SK-N-SH (cell line): ENCODE measurements around the gene LRRC73. TPM values are rescaled to one million over a fixed set of nuclear protein-coding genes. Genes with fewer than 3 reads are reported as not detected.
A peak's percentile ranks its signal among the peaks of the same experiment; 100 is the strongest.

ENCODE experiments used
- CTCF ChIA-PET: fragments of 300-600, 350-600 bp; formaldehyde crosslinking; extraction: SDS; loops from one replicate; lab custom pipeline; 2021; lab: Yijun Ruan, JAX
- POLR2A ChIA-PET: fragments of 350-600 bp; sonication (Branson Sonifier 250); formaldehyde crosslinking; extraction: SDS; loops from one replicate; lab custom pipeline; 2020; ENCODE audit warnings: antibody characterized with exemption, inconsistent platforms; lab: Yijun Ruan, JAX
- DNase-seq: peaks from one replicate; pipeline ENCODE4 v3.0.0; 2012
- H2AFZ ChIP-seq: fragments of 200-600 bp; sonication (generic); 2 replicates; pipeline ENCODE4 v1.8.1; 2016; ENCODE audit warnings: antibody characterized with exemption, mild to moderate bottlenecking, low read depth
- H3F3A ChIP-seq: fragments of 200-600 bp; sonication (generic); replicated peaks from 2 replicates; pipeline ENCODE3; 2016; ENCODE audit warnings: antibody characterized with exemption, mild to moderate bottlenecking; ENCODE audit not compliant: insufficient read depth
- H3K27ac ChIP-seq, 2 experiments: fragments of 200-500 bp in 1 of 2; fragments of 200-600 bp in 1 of 2; sonication (Bioruptor generic) in 1 of 2; sonication (generic), shearing (Covaris generic) in 1 of 2; 2 replicates each; pipeline versions ENCODE4 v1.5.1 to v1.6.1; 2014 to 2016; ENCODE audit warnings: low read depth in 2 of 2, inconsistent platforms in 1 of 2, low read length in 1 of 2, mild to moderate bottlenecking in 1 of 2, mixed read lengths in 1 of 2
- H3K27me3 ChIP-seq: fragments of 200-600 bp; sonication (generic), shearing (Covaris generic); 2 replicates; pipeline ENCODE4 v1.6.1; 2016; ENCODE audit warnings: mixed run types; ENCODE audit not compliant: insufficient read depth
- H3K36me3 ChIP-seq, 2 experiments: fragments of 200-500 bp in 1 of 2; fragments of 200-600 bp in 1 of 2; sonication (Bioruptor generic) in 1 of 2; sonication (generic) in 1 of 2; replicated peaks in 1 of 2; 2 replicates each; pipeline versions ENCODE3 to v1.5.1; 2014 to 2016; ENCODE audit warnings: low read length in 1 of 2, mild to moderate bottlenecking in 1 of 2; ENCODE audit not compliant: insufficient read depth in 2 of 2, control insufficient read depth in 1 of 2
- H3K4me1 ChIP-seq, 2 experiments: fragments of 200-500 bp in 1 of 2; fragments of 200-600 bp in 1 of 2; sonication (Bioruptor generic) in 1 of 2; sonication (generic), shearing (Covaris generic) in 1 of 2; 2 replicates each; pipeline versions ENCODE4 v1.5.1 to v1.6.1; 2014 to 2016; ENCODE audit warnings: low read depth in 1 of 2, low read length in 1 of 2, mixed run types in 1 of 2; ENCODE audit not compliant: insufficient read depth in 2 of 2, control insufficient read depth in 1 of 2
- H3K4me2 ChIP-seq: fragments of 200-600 bp; sonication (generic), shearing (Covaris generic); 2 replicates; pipeline ENCODE4 v1.6.1; 2017; ENCODE audit warnings: mixed run types
- H3K4me3 ChIP-seq, 2 experiments: fragments of 200-500 bp in 1 of 2; fragments of 200-600 bp in 1 of 2; sonication (Bioruptor generic) in 1 of 2; sonication (generic), shearing (Covaris generic) in 1 of 2; 2 replicates each; pipeline versions ENCODE4 v1.5.1 to v1.8.1; 2014 to 2016; ENCODE audit warnings: low read depth in 2 of 2, inconsistent platforms in 1 of 2, low read length in 1 of 2, mild to moderate bottlenecking in 1 of 2, mixed read lengths in 1 of 2, moderate library complexity in 1 of 2
- H3K79me2 ChIP-seq: fragments of 200-600 bp; sonication (generic); 2 replicates; pipeline ENCODE4 v1.8.1; 2017; ENCODE audit warnings: mild to moderate bottlenecking; ENCODE audit not compliant: insufficient read depth
- H3K9ac ChIP-seq: fragments of 200-600 bp; sonication (generic); 2 replicates; pipeline ENCODE4 v1.6.1; 2017; ENCODE audit warnings: mixed run types
- H3K9me2 ChIP-seq: fragments of 200-600 bp; sonication (generic); 2 replicates; pipeline ENCODE4 v1.6.1; 2017; ENCODE audit warnings: mixed run types
- H3K9me3 ChIP-seq: fragments of 200-600 bp; sonication (generic); 2 replicates; pipeline ENCODE4 v1.6.1; 2017; ENCODE audit warnings: mixed run types, mild to moderate bottlenecking, moderate library complexity
- H4K20me1 ChIP-seq: fragments of 200-600 bp; sonication (generic); 2 replicates; pipeline ENCODE4 v1.6.1; 2017; ENCODE audit warnings: mild to moderate bottlenecking, mixed run types; ENCODE audit not compliant: insufficient read depth
- CHD2 ChIP-seq: fragments of 150-350 bp; IDR thresholded peaks from 2 replicates; pipeline ENCODE4 v1.6.1; 2018; ENCODE audit warnings: low read length; ENCODE audit not compliant: partially characterized antibody
- ELF1 ChIP-seq: IDR thresholded peaks from 2 replicates; pipeline ENCODE4 v1.4.0; 2012
- FOXJ3 ChIP-seq: sonication (generic); formaldehyde crosslinking; IDR thresholded peaks from 2 replicates; pipeline ENCODE4 v1.5.1; 2020; ENCODE audit warnings: mild to moderate bottlenecking, missing genetic modification reagents
- GATA2 ChIP-seq: sonication (generic); formaldehyde crosslinking; IDR thresholded peaks from 2 replicates; pipeline ENCODE4 v1.5.0; 2020; ENCODE audit warnings: mild to moderate bottlenecking, missing genetic modification reagents
- JUND ChIP-seq: IDR thresholded peaks from 2 replicates; pipeline ENCODE4 v1.4.0; 2012
- MEF2A ChIP-seq: IDR thresholded peaks from 2 replicates; pipeline ENCODE4 v1.4.0; 2012; ENCODE audit warnings: low read depth, borderline replicate concordance
- MXI1 ChIP-seq: IDR thresholded peaks from 2 replicates; pipeline ENCODE4 v1.6.1; 2012; ENCODE audit warnings: mild to moderate bottlenecking, low read depth, low read length, improper control_type of control experiment
- NFIC ChIP-seq: IDR thresholded peaks from 2 replicates; pipeline ENCODE4 v1.4.0; 2012; ENCODE audit warnings: borderline replicate concordance
- NRF1 ChIP-seq: IDR thresholded peaks from 2 replicates; pipeline ENCODE4 v1.6.1; 2012; ENCODE audit warnings: low read depth, mild to moderate bottlenecking, low read length
- RAD21 ChIP-seq: IDR thresholded peaks from 2 replicates; pipeline ENCODE4 v1.6.1; 2012; ENCODE audit warnings: mild to moderate bottlenecking, low read length
- RCOR1 ChIP-seq: fragments of 150-350 bp; IDR thresholded peaks from 2 replicates; pipeline ENCODE4 v1.6.1; 2017; ENCODE audit warnings: antibody characterized with exemption, low read length
- REST ChIP-seq: IDR thresholded peaks from 2 replicates; pipeline ENCODE4 v1.6.1; 2012; ENCODE audit warnings: mild to moderate bottlenecking, low read depth, low read length, moderate library complexity
- RXRA ChIP-seq: IDR thresholded peaks from 2 replicates; pipeline ENCODE4 v1.4.0; 2012; ENCODE audit warnings: low read depth, mild to moderate bottlenecking, borderline replicate concordance
- SIN3A ChIP-seq: IDR thresholded peaks from 2 replicates; pipeline ENCODE4 v1.6.1; 2012; ENCODE audit warnings: low read depth, mild to moderate bottlenecking, low read length, moderate library complexity, borderline replicate concordance
- SMC3 ChIP-seq: IDR thresholded peaks from 2 replicates; pipeline ENCODE4 v1.6.1; 2012; ENCODE audit warnings: low read depth, low read length, improper control_type of control experiment
- TAF1 ChIP-seq: IDR thresholded peaks from 2 replicates; pipeline ENCODE4 v1.6.1; 2012; ENCODE audit warnings: low read depth, mild to moderate bottlenecking, low read length, moderate library complexity, borderline replicate concordance
- TCF12 ChIP-seq: IDR thresholded peaks from 2 replicates; pipeline ENCODE4 v1.4.0; 2012
- YY1 ChIP-seq: IDR thresholded peaks from 2 replicates; pipeline ENCODE4 v1.4.0; 2012; ENCODE audit warnings: low read depth, mild to moderate bottlenecking
- WGBS: methylation state at CpG from one replicate; pipeline ENCODE4 v1.1.6; 2017; ENCODE audit warnings: low lambda C conversion rate; 5-methylcytosine and 5-hydroxymethylcytosine counted together
- polyA plus RNA-seq, 3 experiments: library from polyadenylated mRNA; depleted of rRNA; stranded (reverse); fragments of >200 nt; gene quantifications; 2 replicates each; pipeline ENCODE4 v1.2.3, GENCODE V29; 2012
- TF ChIP-seq, protein P1 (sequence below): fragments of 150-350 bp; IDR thresholded peaks from 2 replicates; pipeline ENCODE4 v1.6.1; 2017; ENCODE audit warnings: antibody characterized with exemption, low read length, low read depth, borderline replicate concordance
- TF ChIP-seq, protein P2 (sequence below): IDR thresholded peaks from 2 replicates; pipeline ENCODE4 v1.4.0; 2012; ENCODE audit warnings: low read depth, borderline replicate concordance
- TF ChIP-seq, protein P3 (sequence below): fragments of 150-350 bp; IDR thresholded peaks from 2 replicates; pipeline ENCODE4 v1.6.1; 2016; ENCODE audit warnings: mild to moderate bottlenecking, low read depth, low read length
- TF ChIP-seq, protein P4 (sequence below): IDR thresholded peaks from 2 replicates; pipeline ENCODE4; 2012

Gene LRRC73
- polyA plus RNA-seq, 1 of the 3 experiments (the other 2 are of a cell fraction): 0.89 TPM

DNA sequence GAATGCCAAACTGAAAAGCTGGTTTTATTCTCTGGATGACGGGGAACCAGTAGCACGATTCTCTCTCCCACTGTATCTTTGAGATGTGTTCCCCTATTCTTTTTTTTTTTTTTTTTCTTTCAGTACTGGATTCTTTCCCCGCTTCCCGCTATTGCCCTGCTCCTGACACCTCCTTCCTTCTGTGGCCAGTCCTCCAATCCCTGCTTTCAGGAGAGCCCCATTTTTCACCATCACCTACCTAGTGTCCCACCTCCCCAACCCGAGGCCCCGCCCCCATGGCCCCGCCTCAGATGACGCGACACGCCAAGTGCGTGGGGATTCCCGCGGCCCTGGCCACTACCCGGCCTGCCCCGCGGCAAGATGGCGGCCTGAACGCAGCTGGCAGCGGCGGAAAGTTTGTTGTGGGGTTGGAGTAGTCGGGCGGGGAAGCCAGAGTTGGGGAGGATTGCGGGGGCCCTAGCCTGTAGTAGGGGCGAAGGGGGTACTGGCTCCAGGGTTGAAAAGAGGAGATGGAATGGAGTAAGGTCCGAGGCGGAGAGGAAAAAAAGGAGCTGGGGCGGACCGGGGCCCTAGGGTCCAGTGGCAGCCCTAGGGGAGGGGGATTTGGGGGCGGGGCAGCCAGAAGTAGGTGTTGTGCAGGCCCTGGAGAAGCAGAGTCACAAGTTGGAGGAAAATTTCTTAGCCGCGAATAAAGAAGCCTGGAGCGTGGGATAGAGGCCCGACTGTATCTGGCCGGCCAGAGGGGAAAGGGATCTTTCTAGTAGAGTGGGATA lies 32.7 kb downstream of the LRRC73 start, which contains the start of gene TJAP1:
TJAP1 (plus strand) TSS at position 336 of the 773 bp plus-strand sequence. CDS start 21,432 bp downstream, outside the sequence.
- H2AFZ ChIP-seq: peak within 1 kb of the TSS; percentile 92
- CTCF ChIA-PET: interaction anchor here (1.1 to 3.9 kb wide), 8 partner anchors 10 to 29 kb away, joined by 3 to 23 read pairs (median 4); partner anchors contain the start of gene DLK2
- H4K20me1 ChIP-seq: no peaks in the 10 kb centered on the region
- peak within 1 kb of the TSS; percentile 77 for H3K4me2 ChIP-seq
- H3K36me3 ChIP-seq: peaks cover 0 to 2% of the 10 kb centered on the region in 2 experiments
- H3K9ac ChIP-seq: peak within 1 kb of the TSS; percentile 79
- no peaks in the 10 kb centered on the region for H3K9me2 ChIP-seq
- H3K27ac ChIP-seq: peak within 1 kb of the TSS; percentile 40 to 65; a peak in 3 of 4 replicates
- H3K4me1 ChIP-seq: peaks cover 10 to 15% of the 10 kb centered on the region in 2 experiments; a peak in 3 of 4 replicates
- WGBS: 2% methylated on average over 34 of the region's 34 CpGs
- no peaks in the 10 kb centered on the region for H3F3A ChIP-seq
- H3K79me2 ChIP-seq: peaks cover 45% of the 10 kb centered on the region
- POLR2A ChIA-PET: interaction anchor here (0.6 to 1.5 kb wide), 10 partner anchors 9 to 603 kb away, joined by 3 to 7 read pairs (median 4); no protein-coding TSS in a partner anchor
- DNase-seq: peak; percentile 96
- peak within 1 kb of the TSS; percentile 60 to 65 for H3K4me3 ChIP-seq
- H3K9me3 ChIP-seq: no peaks in the 10 kb centered on the region
- no peaks in the 10 kb centered on the region for H3K27me3 ChIP-seq
- TF ChIP-seq FOXJ3: no peak
- no peak for TF ChIP-seq MEF2A
- TF ChIP-seq RAD21: no peak
- no peak for TF ChIP-seq RCOR1
- TF ChIP-seq GATA2 (CRISPR knock-in tag): 0 out of 2 replicates have a peak, but pooled peaks have one; percentile 14
- no peak for TF ChIP-seq JUND
- TF ChIP-seq, protein P1, sequence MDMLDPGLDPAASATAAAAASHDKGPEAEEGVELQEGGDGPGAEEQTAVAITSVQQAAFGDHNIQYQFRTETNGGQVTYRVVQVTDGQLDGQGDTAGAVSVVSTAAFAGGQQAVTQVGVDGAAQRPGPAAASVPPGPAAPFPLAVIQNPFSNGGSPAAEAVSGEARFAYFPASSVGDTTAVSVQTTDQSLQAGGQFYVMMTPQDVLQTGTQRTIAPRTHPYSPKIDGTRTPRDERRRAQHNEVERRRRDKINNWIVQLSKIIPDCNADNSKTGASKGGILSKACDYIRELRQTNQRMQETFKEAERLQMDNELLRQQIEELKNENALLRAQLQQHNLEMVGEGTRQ: no peak
- peak; percentile 97 for TF ChIP-seq TAF1
- TF ChIP-seq YY1: peak; percentile 95
- TF ChIP-seq SIN3A: no peak
- TF ChIP-seq ELF1: no peak
- peak; percentile 32; the same call in 1 of the 2 replicates for TF ChIP-seq MXI1
- TF ChIP-seq, protein P2, sequence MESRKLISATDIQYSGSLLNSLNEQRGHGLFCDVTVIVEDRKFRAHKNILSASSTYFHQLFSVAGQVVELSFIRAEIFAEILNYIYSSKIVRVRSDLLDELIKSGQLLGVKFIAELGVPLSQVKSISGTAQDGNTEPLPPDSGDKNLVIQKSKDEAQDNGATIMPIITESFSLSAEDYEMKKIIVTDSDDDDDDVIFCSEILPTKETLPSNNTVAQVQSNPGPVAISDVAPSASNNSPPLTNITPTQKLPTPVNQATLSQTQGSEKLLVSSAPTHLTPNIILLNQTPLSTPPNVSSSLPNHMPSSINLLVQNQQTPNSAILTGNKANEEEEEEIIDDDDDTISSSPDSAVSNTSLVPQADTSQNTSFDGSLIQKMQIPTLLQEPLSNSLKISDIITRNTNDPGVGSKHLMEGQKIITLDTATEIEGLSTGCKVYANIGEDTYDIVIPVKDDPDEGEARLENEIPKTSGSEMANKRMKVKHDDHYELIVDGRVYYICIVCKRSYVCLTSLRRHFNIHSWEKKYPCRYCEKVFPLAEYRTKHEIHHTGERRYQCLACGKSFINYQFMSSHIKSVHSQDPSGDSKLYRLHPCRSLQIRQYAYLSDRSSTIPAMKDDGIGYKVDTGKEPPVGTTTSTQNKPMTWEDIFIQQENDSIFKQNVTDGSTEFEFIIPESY: no peak
- TF ChIP-seq CHD2: peak; percentile 78
- TF ChIP-seq TCF12: no peak
- TF ChIP-seq SMC3: no peak
- TF ChIP-seq, protein P3, sequence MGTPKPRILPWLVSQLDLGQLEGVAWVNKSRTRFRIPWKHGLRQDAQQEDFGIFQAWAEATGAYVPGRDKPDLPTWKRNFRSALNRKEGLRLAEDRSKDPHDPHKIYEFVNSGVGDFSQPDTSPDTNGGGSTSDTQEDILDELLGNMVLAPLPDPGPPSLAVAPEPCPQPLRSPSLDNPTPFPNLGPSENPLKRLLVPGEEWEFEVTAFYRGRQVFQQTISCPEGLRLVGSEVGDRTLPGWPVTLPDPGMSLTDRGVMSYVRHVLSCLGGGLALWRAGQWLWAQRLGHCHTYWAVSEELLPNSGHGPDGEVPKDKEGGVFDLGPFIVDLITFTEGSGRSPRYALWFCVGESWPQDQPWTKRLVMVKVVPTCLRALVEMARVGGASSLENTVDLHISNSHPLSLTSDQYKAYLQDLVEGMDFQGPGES: no peak
- TF ChIP-seq NFIC: no peak
- 0 out of 2 replicates have a peak, but pooled peaks have one; percentile 31 for TF ChIP-seq REST
- TF ChIP-seq, protein P4, sequence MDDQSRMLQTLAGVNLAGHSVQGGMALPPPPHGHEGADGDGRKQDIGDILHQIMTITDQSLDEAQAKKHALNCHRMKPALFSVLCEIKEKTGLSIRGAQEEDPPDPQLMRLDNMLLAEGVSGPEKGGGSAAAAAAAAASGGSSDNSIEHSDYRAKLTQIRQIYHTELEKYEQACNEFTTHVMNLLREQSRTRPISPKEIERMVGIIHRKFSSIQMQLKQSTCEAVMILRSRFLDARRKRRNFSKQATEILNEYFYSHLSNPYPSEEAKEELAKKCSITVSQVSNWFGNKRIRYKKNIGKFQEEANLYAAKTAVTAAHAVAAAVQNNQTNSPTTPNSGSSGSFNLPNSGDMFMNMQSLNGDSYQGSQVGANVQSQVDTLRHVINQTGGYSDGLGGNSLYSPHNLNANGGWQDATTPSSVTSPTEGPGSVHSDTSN: peak; percentile 47
- TF ChIP-seq NRF1: peak; percentile 18; the same call in 1 of the 2 replicates
- TF ChIP-seq RXRA: no peak
